H54 (cell line): ENCODE data around the gene FUCA2.
"Not testable (repeated sequence)": the region's sequence is repeated elsewhere in the genome, so short reads cannot be mapped to it uniquely, and the experiment has no call there.

Experiments used
- DNase-seq: peaks from one replicate; pipeline ENCODE4 v3.0.0; 2011; ENCODE audit warnings: low spot score, mixed read lengths; ENCODE audit not compliant: insufficient read length
- FAIRE-seq: peaks from 3 replicates; lab custom pipeline; 2011; peaks lifted over from hg19 to GRCh38; lab: Jason Lieb, UNC
- POLR2A ChIP-seq: IDR thresholded peaks from 2 replicates; pipeline ENCODE4 v1.6.1; 2011; ENCODE audit warnings: low read depth, mild to moderate bottlenecking, low read length

FUCA2 gene

DNA sequence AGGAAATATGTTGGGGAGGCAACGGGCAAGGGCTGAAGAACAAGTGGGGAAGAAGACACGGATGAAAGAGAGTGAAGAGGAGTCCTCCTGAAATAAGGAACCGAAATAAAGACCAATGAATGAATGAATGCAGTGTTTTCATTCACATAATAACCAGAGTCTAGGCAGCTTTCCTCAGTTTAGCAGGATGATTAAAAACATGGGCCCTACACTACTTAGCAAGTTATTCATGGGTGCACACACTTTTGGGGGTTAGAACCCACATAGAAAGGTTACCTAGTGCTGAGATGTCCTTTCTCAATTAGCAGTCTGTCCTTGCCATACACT is 5.9 kb upstream of the FUCA2 start:
- TF ChIP-seq POLR2A: no peak
- FAIRE-seq (no peak), DNase-seq (no peak)

- no peak for TF ChIP-seq POLR2A
- DNase-seq (no peak), FAIRE-seq (no peak)
These were observed 5.3 kb upstream of the FUCA2 start for GRCh38 chr6:143516690-143517446.

- no peak for TF ChIP-seq POLR2A
- no peak for DNase-seq
- no peak for FAIRE-seq
These were observed 4.3 kb upstream of the FUCA2 start for GRCh38 chr6:143515766-143516355.

DNA sequence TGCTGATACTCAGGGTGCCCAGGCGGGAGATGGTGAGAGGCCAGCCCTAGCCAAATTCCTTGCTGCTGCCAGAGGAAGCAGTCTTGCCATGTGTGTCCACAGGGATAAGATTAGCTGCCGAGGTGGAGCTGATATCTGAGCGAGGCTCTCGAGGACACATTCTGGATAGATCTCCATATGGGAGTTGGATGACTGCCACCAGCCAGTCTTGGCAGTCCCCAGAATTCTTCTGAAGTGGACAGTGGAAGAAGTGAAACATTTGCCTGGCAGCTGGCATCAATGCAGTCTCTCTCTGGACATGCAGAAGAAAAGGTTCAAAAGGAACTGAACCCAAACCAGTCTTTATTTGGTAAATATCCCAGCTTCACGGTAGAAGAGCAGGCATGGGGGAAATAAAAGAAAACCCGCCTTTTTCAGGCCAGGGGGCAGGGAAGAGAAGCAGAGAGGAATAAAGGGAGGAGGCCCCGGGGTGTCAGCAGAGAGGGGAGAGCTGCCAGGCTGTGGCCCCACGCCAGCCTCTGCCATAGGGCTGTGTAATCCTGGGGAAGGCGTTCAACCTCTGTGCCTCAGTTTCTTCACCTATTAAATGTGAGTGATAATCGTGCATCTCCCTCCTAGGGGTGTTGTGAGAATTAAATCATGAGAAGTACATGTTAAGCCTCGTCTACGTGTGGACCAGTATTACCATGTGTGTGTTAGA is 3.7 kb upstream of the FUCA2 start:
- DNase-seq (no peak), FAIRE-seq (no peak)
- TF ChIP-seq POLR2A: no peak

- DNase-seq (no peak), FAIRE-seq (no peak)
- TF ChIP-seq POLR2A: no peak
These were observed 1.9 kb upstream of the FUCA2 start for GRCh38 chr6:143513410-143513809.

DNA sequence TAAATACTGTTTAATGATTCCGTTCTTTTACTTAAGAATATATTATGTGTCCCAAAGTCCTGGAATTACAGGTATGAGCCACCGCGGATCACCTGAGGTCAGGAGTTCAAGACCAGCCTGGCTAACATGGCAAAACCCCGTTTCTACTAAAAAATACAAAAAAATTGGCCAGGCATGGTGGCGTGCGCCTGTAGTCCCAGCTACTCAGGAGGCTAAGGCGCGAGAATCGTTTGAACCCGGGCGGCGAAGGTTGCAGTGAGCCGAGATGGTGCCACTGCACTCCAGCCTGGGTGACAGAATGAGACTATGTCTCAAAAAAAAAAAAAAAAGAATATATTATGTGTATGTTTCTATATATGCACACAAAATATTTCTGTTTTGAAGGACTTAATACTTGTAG is 1.2 kb downstream of the FUCA2 start:
- not testable (repeated sequence) for FAIRE-seq, DNase-seq

- TF ChIP-seq POLR2A: no peak
- DNase-seq (no peak), FAIRE-seq (no peak)
These were observed 4.0 kb downstream of the FUCA2 start for GRCh38 chr6:143507358-143508145.

- no peak for DNase-seq
- no peak for TF ChIP-seq POLR2A
- FAIRE-seq: no peak
These were observed 4.9 kb downstream of the FUCA2 start for GRCh38 chr6:143506620-143507019.

- DNase-seq (no peak), FAIRE-seq (no peak)
- no peak for TF ChIP-seq POLR2A
These were observed 5.3 kb downstream of the FUCA2 start for GRCh38 chr6:143506199-143506598.

- DNase-seq: no peak
- no peak for TF ChIP-seq POLR2A
- FAIRE-seq: no peak
These were observed 6.0 kb downstream of the FUCA2 start for GRCh38 chr6:143505537-143505936.

- DNase-seq (no peak), FAIRE-seq (no peak)
- no peak for TF ChIP-seq POLR2A
These were observed 6.4 kb downstream of the FUCA2 start for GRCh38 chr6:143505111-143505510.

GRCh38 chr6:143504369-143504768 is 7.2 kb downstream of the FUCA2 start:
- FAIRE-seq (no peak), DNase-seq (no peak)
- no peak for TF ChIP-seq POLR2A

GRCh38 chr6:143501851-143502250 is 9.7 kb downstream of the FUCA2 start:
- TF ChIP-seq POLR2A: no peak
- DNase-seq (no peak), FAIRE-seq (no peak)

- no peak for TF ChIP-seq POLR2A
- FAIRE-seq (no peak), DNase-seq (no peak)
These were observed 13.1 kb downstream of the FUCA2 start for GRCh38 chr6:143498428-143498827.
